ENCODE results near the gene GPATCH8. TPM values are rescaled to one million over a fixed set of nuclear protein-coding genes. Genes with fewer than 3 reads are reported as not detected.

Gene GPATCH8
- total RNA-seq, 1 donor from 2014 or later = 62.6 TPM

DNA sequence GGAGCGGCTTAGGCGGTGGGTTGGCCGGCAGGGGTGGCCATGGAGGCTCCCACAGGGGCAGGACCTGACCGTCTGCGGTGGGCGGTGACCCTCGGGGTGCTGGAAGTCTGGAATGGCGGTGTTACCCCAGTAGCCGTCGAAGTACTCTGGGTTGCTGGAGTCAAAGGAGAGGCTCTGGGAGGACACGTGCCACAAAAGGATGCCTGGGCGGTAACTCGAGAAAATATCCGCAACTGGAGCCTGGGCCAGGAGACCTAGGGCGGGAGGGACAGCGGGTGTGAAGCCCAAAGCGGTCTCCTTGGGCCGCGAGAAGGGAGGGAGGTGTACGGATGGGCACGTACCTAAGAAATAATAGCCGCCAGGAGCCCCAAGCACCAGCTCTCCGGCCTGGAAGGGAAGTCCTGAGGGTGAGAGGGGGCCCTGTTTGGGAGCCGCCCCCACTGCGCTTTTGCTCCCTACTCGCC lies 118.4 kb downstream of the GPATCH8 start:
- Mint-ChIP-seq H3K27ac (ENCODE audit: unreplicated experiment) (no peak overlapping the region), H3K27me3 (ENCODE audit: unreplicated experiment) (peaks cover 10% of the 10 kb centered on the region), H3K36me3 (ENCODE audit: unreplicated experiment) (no peaks in the 10 kb centered on the region), H3K9me3 (ENCODE audit: unreplicated experiment) (peaks cover 3% of the 10 kb centered on the region), H3K4me1 (ENCODE audit: low read depth, unreplicated experiment) (no peaks in the 10 kb centered on the region), H3K4me3 (ENCODE audit: unreplicated experiment) (peak overlapping the region; percentile 84)
- TF ChIP-seq, protein P1, sequence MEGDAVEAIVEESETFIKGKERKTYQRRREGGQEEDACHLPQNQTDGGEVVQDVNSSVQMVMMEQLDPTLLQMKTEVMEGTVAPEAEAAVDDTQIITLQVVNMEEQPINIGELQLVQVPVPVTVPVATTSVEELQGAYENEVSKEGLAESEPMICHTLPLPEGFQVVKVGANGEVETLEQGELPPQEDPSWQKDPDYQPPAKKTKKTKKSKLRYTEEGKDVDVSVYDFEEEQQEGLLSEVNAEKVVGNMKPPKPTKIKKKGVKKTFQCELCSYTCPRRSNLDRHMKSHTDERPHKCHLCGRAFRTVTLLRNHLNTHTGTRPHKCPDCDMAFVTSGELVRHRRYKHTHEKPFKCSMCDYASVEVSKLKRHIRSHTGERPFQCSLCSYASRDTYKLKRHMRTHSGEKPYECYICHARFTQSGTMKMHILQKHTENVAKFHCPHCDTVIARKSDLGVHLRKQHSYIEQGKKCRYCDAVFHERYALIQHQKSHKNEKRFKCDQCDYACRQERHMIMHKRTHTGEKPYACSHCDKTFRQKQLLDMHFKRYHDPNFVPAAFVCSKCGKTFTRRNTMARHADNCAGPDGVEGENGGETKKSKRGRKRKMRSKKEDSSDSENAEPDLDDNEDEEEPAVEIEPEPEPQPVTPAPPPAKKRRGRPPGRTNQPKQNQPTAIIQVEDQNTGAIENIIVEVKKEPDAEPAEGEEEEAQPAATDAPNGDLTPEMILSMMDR (IDR thresholded peaks at IDR 0.05; ENCODE audit: partially characterized antibody, unreplicated experiment) = no peak
- no peak for DNase-seq

DNA sequence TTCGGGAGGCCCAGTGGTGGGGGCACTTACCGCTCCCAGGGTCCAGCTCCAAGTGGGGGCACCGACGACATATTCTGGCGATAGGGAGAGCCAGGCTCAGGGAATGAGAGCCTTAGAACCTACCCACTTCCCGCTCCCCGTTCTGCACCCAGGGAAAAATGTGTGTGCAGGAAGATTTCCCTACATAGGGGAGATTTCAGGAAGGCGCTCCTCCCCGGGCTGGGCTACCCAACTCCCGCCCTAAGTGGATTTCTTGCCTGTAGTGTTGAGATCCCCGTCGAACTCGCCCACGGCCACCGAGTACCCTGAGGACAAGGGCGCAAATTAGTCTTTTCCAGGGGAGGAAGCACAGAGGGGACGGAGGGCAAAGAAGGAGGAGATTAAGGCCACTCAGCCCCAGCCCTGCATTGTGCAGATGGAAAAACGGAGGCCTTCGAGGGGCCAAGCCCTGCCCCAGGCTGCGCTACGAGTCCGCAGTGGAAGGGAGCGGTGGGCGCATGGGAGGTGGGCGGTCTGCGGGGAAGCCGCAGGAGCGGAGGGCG lies 118.9 kb downstream of the GPATCH8 start:
- Mint-ChIP-seq H3K27ac (ENCODE audit: unreplicated experiment) (no peak overlapping the region), H3K4me3 (ENCODE audit: unreplicated experiment) (peak overlapping the region; percentile 84), H3K9me3 (ENCODE audit: unreplicated experiment) (peaks cover 3% of the 10 kb centered on the region), H3K36me3 (ENCODE audit: unreplicated experiment) (no peaks in the 10 kb centered on the region), H3K27me3 (ENCODE audit: unreplicated experiment) (peaks cover 10% of the 10 kb centered on the region), H3K4me1 (ENCODE audit: low read depth, unreplicated experiment) (no peaks in the 10 kb centered on the region)
- TF ChIP-seq, protein P1 (IDR thresholded peaks at IDR 0.05; ENCODE audit: partially characterized antibody, unreplicated experiment) = no peak
- peak; percentile 64 for DNase-seq

DNA sequence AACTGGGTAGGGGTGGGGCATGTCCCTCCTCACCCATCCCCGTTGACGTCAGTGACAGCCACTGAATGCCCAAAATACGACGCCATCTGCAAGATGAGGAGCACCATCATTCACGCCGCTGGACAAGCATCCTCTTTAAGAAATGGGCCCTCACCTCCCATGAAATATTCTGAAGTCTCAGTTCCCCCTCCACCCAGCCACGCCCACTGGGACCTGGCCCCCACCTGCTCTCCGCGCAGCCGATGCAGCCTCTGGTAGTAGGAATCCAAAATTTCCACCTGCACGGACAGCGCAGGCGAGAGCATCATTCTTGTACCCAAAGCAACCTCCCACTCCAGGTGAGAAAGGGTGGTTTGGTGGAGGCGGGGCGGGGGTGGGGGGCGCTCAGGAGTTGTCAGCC lies 119.3 kb downstream of the GPATCH8 start:
- Mint-ChIP-seq H3K27me3 (ENCODE audit: unreplicated experiment) (peaks cover 8% of the 10 kb centered on the region), H3K4me1 (ENCODE audit: low read depth, unreplicated experiment) (no peaks in the 10 kb centered on the region), H3K36me3 (ENCODE audit: unreplicated experiment) (no peaks in the 10 kb centered on the region), H3K4me3 (ENCODE audit: unreplicated experiment) (no peak overlapping the region), H3K9me3 (ENCODE audit: unreplicated experiment) (peaks cover 3% of the 10 kb centered on the region), H3K27ac (ENCODE audit: unreplicated experiment) (no peak overlapping the region)
- DNase-seq = no peak
- TF ChIP-seq, protein P1 (IDR thresholded peaks at IDR 0.05; ENCODE audit: partially characterized antibody, unreplicated experiment) = no peak

DNA sequence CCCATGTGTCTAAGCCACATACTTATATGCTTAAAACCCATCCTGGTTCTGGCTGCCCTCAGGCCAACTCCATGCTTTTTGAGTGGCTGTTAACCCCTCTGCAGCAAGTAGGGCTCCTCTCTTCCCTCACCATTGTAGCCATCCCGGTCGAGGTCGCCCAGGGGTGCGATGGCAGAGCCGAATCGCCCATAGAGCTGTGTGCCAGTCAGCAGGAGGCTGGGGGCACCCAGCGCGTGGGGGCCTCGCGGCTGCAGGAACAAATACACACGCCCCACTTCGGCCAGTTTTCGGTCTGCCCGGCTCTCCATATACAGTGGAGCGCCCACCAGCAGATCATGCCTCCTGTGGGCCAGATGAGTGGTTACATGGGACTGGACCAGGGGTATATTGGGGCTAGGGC lies 119.8 kb downstream of the GPATCH8 start:
- TF ChIP-seq, protein P1 (IDR thresholded peaks at IDR 0.05; ENCODE audit: partially characterized antibody, unreplicated experiment) = no peak
- no peak overlapping the region for H3K27ac Mint-ChIP-seq (ENCODE audit: unreplicated experiment)
- no peak overlapping the region for H3K4me3 Mint-ChIP-seq (ENCODE audit: unreplicated experiment)
- H3K4me1 Mint-ChIP-seq (ENCODE audit: low read depth, unreplicated experiment) = no peaks in the 10 kb centered on the region
- no peak for DNase-seq
- H3K36me3 Mint-ChIP-seq (ENCODE audit: unreplicated experiment) = no peaks in the 10 kb centered on the region
- peaks cover 10% of the 10 kb centered on the region for H3K27me3 Mint-ChIP-seq (ENCODE audit: unreplicated experiment)
- peaks cover 2% of the 10 kb centered on the region for H3K9me3 Mint-ChIP-seq (ENCODE audit: unreplicated experiment)

DNA sequence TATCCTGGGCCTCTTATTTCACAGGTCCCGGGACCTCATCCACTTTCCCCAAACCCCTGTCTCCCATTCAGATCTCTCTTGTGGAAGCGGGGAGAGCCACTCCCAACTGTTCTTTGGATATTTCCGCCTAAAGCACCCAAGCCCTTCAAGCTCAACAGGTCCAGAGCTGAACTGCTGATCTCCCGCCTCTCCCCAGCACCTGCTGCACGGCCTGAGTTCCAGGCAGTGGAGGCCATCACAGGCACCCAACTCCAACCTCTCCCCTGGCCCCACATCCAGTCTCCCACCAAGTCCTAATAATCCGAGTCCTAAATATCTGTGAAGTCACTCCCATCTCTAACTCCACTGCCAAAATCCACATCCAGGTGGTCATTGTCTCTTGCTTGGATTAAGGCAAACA lies 120.3 kb downstream of the GPATCH8 start:
- peaks cover 10% of the 10 kb centered on the region for H3K27me3 Mint-ChIP-seq (ENCODE audit: unreplicated experiment)
- TF ChIP-seq, protein P1 (IDR thresholded peaks at IDR 0.05; ENCODE audit: partially characterized antibody, unreplicated experiment) = no peak
- no peaks in the 10 kb centered on the region for H3K4me1 Mint-ChIP-seq (ENCODE audit: low read depth, unreplicated experiment)
- no peak overlapping the region for H3K4me3 Mint-ChIP-seq (ENCODE audit: unreplicated experiment)
- no peak for DNase-seq
- no peak overlapping the region for H3K27ac Mint-ChIP-seq (ENCODE audit: unreplicated experiment)
- no peaks in the 10 kb centered on the region for H3K36me3 Mint-ChIP-seq (ENCODE audit: unreplicated experiment)
- H3K9me3 Mint-ChIP-seq (ENCODE audit: unreplicated experiment) = peaks cover 2% of the 10 kb centered on the region
